GM23338 (cell line): ENCODE results near the gene NME2.

Experiments used
- CREB1 ChIP-seq: fragments of 250-450 bp; sonication (Bioruptor Pico); IDR thresholded peaks from 2 replicates; pipeline ENCODE4 v1.5.0; 2020; ENCODE audit warnings: low read depth, mild to moderate bottlenecking, moderate library complexity
- EZH2 ChIP-seq: fragments of 200-600 bp; sonication (generic); IDR thresholded peaks from one replicate; pipeline ENCODE4 v1.8.0; 2017; ENCODE audit warnings: antibody characterized with exemption, mild to moderate bottlenecking, low read depth; ENCODE audit not compliant: unreplicated experiment
- EZH2phosphoT487 ChIP-seq: fragments of 200-600 bp; sonication (generic); IDR thresholded peaks from one replicate; pipeline ENCODE4 v1.8.1; 2018; ENCODE audit warnings: antibody characterized with exemption; ENCODE audit not compliant: unreplicated experiment
- JUNB ChIP-seq: IDR thresholded peaks from one replicate; pipeline ENCODE4 v1.6.1; 2016; ENCODE audit warnings: antibody characterized with exemption; ENCODE audit not compliant: unreplicated experiment
- NANOG ChIP-seq: IDR thresholded peaks from 2 replicates; pipeline ENCODE4 v1.6.1; 2016; ENCODE audit warnings: antibody characterized with exemption, borderline replicate concordance
- POLR2AphosphoS5 ChIP-seq: IDR thresholded peaks from 2 replicates; pipeline ENCODE4 v1.6.1; 2016; ENCODE audit warnings: antibody characterized with exemption, low read depth
- STAT1 ChIP-seq: IDR thresholded peaks from one replicate; pipeline ENCODE4 v1.6.1; 2016; ENCODE audit warnings: antibody characterized with exemption; ENCODE audit not compliant: unreplicated experiment
- ZNF114 ChIP-seq: fragments of 250-450 bp; sonication (Bioruptor Pico); IDR thresholded peaks from 2 replicates; pipeline ENCODE4 v1.5.0; 2020; ENCODE audit warnings: mild to moderate bottlenecking, moderate library complexity
- ZNF331 ChIP-seq: fragments of 250-450 bp; sonication (Bioruptor Pico); IDR thresholded peaks from 2 replicates; pipeline ENCODE4 v1.5.0; 2020; ENCODE audit warnings: low read depth, mild to moderate bottlenecking, moderate library complexity
- TF ChIP-seq, protein P1 (sequence below), 2 experiments: fragments of 200-600 bp in 1 of 2; sonication (generic) in 1 of 2; conservative IDR thresholded peaks; 2 replicates each; pipeline versions ENCODE4 v1.5.1 to v1.6.1; 2016 to 2017; ENCODE audit warnings: antibody characterized with exemption in 2 of 2, low read depth in 2 of 2, mild to moderate bottlenecking in 2 of 2, moderate library complexity in 1 of 2
- TF ChIP-seq, protein P2 (sequence below): IDR thresholded peaks from 2 replicates; pipeline ENCODE4 v1.6.1; 2016; ENCODE audit warnings: antibody characterized with exemption
- TF ChIP-seq, protein P3 (sequence below): IDR thresholded peaks from one replicate; pipeline ENCODE4 v1.6.1; 2018; ENCODE audit warnings: antibody characterized with exemption; ENCODE audit not compliant: unreplicated experiment

DNA sequence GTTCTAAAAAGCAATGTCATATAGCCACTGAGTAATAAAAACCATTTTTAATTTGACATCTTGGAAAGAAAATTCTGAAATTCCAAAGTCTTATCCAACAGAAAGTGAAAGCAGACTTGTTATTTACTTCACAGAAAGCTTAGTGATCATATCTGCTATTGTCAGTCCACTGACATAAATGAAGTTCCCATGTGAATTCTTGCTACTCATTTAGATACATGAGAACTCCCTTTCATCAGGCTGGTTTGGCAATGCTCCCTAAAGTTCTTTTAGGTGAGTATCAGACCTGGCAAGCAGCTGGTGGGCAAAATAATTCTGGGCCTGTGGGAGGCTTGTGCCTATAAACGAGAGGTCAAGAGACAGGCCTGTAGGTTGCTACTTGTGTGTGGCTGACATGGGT, 23.4 kb downstream of the NME2 start:
- no peak for TF ChIP-seq CREB1
- TF ChIP-seq, protein P1, sequence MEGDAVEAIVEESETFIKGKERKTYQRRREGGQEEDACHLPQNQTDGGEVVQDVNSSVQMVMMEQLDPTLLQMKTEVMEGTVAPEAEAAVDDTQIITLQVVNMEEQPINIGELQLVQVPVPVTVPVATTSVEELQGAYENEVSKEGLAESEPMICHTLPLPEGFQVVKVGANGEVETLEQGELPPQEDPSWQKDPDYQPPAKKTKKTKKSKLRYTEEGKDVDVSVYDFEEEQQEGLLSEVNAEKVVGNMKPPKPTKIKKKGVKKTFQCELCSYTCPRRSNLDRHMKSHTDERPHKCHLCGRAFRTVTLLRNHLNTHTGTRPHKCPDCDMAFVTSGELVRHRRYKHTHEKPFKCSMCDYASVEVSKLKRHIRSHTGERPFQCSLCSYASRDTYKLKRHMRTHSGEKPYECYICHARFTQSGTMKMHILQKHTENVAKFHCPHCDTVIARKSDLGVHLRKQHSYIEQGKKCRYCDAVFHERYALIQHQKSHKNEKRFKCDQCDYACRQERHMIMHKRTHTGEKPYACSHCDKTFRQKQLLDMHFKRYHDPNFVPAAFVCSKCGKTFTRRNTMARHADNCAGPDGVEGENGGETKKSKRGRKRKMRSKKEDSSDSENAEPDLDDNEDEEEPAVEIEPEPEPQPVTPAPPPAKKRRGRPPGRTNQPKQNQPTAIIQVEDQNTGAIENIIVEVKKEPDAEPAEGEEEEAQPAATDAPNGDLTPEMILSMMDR (conservative IDR thresholded peaks at IDR 0.05; ENCODE audit: low read depth in 2 of 2): no peak
- no peak for TF ChIP-seq ZNF114 (CRISPR knock-in tag)
- no peak for TF ChIP-seq EZH2
- TF ChIP-seq POLR2AphosphoS5: no peak
- no peak for TF ChIP-seq EZH2phosphoT487
- TF ChIP-seq ZNF331 (CRISPR knock-in tag): no peak
- TF ChIP-seq JUNB: no peak
- TF ChIP-seq STAT1: no peak
- TF ChIP-seq, protein P2, sequence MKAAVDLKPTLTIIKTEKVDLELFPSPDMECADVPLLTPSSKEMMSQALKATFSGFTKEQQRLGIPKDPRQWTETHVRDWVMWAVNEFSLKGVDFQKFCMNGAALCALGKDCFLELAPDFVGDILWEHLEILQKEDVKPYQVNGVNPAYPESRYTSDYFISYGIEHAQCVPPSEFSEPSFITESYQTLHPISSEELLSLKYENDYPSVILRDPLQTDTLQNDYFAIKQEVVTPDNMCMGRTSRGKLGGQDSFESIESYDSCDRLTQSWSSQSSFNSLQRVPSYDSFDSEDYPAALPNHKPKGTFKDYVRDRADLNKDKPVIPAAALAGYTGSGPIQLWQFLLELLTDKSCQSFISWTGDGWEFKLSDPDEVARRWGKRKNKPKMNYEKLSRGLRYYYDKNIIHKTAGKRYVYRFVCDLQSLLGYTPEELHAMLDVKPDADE: no peak
- TF ChIP-seq, protein P3, sequence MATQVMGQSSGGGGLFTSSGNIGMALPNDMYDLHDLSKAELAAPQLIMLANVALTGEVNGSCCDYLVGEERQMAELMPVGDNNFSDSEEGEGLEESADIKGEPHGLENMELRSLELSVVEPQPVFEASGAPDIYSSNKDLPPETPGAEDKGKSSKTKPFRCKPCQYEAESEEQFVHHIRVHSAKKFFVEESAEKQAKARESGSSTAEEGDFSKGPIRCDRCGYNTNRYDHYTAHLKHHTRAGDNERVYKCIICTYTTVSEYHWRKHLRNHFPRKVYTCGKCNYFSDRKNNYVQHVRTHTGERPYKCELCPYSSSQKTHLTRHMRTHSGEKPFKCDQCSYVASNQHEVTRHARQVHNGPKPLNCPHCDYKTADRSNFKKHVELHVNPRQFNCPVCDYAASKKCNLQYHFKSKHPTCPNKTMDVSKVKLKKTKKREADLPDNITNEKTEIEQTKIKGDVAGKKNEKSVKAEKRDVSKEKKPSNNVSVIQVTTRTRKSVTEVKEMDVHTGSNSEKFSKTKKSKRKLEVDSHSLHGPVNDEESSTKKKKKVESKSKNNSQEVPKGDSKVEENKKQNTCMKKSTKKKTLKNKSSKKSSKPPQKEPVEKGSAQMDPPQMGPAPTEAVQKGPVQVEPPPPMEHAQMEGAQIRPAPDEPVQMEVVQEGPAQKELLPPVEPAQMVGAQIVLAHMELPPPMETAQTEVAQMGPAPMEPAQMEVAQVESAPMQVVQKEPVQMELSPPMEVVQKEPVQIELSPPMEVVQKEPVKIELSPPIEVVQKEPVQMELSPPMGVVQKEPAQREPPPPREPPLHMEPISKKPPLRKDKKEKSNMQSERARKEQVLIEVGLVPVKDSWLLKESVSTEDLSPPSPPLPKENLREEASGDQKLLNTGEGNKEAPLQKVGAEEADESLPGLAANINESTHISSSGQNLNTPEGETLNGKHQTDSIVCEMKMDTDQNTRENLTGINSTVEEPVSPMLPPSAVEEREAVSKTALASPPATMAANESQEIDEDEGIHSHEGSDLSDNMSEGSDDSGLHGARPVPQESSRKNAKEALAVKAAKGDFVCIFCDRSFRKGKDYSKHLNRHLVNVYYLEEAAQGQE: no peak
- TF ChIP-seq NANOG: no peak
